ENCODE data around the gene IL1RL2. TPM values are rescaled to one million over a fixed set of nuclear protein-coding genes. Genes with fewer than 3 reads are reported as not detected.

Gene IL1RL2
- total RNA-seq, 4 donors from 2014 or later = 0.70 to 1.3 TPM; not detected in 2

DNA sequence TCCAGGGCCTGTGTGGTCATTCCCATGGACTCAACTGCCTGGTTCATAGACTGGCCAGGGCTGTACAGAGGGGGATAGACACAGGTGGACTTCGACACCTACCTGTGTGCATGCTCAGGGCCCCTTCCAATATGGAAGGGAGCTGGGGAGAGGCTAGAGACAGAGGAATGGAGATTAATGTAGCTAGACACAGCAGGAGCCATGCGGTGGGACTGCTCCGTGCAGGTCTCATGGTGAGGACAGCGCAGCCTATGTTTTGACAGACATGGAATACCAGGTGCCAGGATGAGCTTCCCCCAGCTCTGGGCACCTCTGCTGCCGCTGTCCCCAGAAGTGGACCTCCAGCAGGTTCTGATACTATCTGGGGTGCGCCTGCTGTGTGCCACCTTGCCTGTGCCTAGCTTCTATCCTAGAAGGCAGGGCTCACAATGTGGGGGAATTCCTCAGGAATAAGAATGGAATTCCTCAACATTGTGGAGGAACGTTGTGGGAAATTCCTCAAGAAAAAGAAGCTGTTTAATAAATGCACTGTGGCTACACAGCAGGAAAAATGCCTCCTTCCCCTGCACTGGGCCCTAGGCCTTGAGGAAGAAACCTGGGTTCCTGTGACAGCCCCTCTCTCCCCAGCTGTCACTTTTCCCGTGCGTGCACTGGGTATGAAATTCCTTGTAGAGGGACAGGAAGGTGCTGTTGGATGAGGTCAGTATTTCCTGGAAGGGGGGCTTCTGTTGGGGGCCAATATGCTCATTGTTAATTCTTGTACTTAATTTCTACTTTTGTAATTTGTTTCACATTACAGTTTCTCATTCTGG, 37.0 kb upstream of the IL1RL2 start:
- Histone ChIP-seq H3K27ac (no peak overlapping the region), H3K4me3 (no peak overlapping the region), H3K9me3 (no peaks in the 10 kb centered on the region), H3K36me3 (no peaks in the 10 kb centered on the region), H3K27me3 (no peaks in the 10 kb centered on the region), H3K4me1 (no peaks in the 10 kb centered on the region)
- intact Hi-C loops (cut with DNase I; ENCODE audit: low total_unique reads) = loop anchor here (10.0 kb wide), 1 partner anchor 125 kb away; no protein-coding TSS in a partner anchor
- no peak for TF ChIP-seq POLR2A (IDR thresholded peaks at IDR 0.05)
- TF ChIP-seq, protein P1, sequence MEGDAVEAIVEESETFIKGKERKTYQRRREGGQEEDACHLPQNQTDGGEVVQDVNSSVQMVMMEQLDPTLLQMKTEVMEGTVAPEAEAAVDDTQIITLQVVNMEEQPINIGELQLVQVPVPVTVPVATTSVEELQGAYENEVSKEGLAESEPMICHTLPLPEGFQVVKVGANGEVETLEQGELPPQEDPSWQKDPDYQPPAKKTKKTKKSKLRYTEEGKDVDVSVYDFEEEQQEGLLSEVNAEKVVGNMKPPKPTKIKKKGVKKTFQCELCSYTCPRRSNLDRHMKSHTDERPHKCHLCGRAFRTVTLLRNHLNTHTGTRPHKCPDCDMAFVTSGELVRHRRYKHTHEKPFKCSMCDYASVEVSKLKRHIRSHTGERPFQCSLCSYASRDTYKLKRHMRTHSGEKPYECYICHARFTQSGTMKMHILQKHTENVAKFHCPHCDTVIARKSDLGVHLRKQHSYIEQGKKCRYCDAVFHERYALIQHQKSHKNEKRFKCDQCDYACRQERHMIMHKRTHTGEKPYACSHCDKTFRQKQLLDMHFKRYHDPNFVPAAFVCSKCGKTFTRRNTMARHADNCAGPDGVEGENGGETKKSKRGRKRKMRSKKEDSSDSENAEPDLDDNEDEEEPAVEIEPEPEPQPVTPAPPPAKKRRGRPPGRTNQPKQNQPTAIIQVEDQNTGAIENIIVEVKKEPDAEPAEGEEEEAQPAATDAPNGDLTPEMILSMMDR (IDR thresholded peaks at IDR 0.05) = no peak
- DNase-seq = no peak

GRCh38 chr2:102154364-102154763, 32.5 kb upstream of the IL1RL2 start:
- Histone ChIP-seq H3K9me3 (no peaks in the 10 kb centered on the region), H3K4me3 (no peak overlapping the region), H3K27me3 (no peaks in the 10 kb centered on the region), H3K4me1 (no peaks in the 10 kb centered on the region), H3K27ac (peak overlapping the region; percentile 67 to 71), H3K36me3 (no peaks in the 10 kb centered on the region)
- intact Hi-C loops (cut with DNase I; ENCODE audit: low total_unique reads) = no loop called here
- TF ChIP-seq, protein P1 (IDR thresholded peaks at IDR 0.05) = no peak
- TF ChIP-seq POLR2A (IDR thresholded peaks at IDR 0.05) = no peak
- DNase-seq = no peak

GRCh38 chr2:102154946-102155702, 31.7 kb upstream of the IL1RL2 start:
- TF ChIP-seq, protein P1 (IDR thresholded peaks at IDR 0.05) = no peak
- TF ChIP-seq POLR2A (IDR thresholded peaks at IDR 0.05) = no peak
- intact Hi-C loops (cut with DNase I; ENCODE audit: low total_unique reads) = no loop called here
- no peaks in the 10 kb centered on the region for H3K4me1 ChIP-seq
- no peaks in the 10 kb centered on the region for H3K36me3 ChIP-seq
- no peak for DNase-seq
- H3K4me3 ChIP-seq = no peak overlapping the region
- no peaks in the 10 kb centered on the region for H3K27me3 ChIP-seq
- peak overlapping the region; percentile 67 to 71 for H3K27ac ChIP-seq
- H3K9me3 ChIP-seq = no peaks in the 10 kb centered on the region

DNA sequence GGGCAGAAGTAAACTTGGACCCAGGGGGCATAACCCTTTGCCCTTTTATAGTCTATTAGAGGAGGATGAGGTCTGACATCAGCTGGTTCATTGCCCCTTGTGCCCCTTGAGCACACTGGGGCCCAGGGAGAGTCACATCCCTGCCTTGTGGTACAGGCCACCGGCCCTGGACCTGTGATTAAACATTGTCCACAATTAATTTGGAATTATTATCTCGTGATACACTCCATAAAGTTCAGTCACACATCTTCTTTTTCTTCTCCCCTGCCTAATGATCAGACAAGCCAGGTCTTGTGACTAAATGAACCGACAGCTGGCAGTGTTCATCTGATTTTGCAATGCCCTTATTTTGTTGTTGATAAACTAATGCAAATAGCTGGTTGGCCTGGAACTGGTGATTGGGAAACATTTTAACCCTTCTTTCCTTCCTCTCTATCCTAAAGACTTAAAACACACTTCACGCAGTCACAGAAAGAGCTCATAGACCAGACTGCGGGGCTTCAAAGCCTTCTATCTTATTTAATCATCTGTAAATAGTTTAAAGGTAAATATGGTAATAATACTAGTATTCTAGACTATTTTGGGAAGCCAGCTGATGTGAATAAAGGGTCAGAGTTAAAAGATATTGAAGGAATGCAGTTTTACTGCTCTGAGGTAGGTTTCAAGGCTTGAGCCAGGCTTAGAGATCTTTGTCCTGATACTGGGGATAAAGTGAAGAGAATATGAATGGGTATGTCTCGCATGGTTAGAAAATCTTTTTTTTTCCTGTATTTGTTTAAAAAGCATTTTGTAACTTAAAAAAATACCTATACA, 30.9 kb upstream of the IL1RL2 start:
- intact Hi-C loops (cut with DNase I; ENCODE audit: low total_unique reads) = no loop called here
- no peaks in the 10 kb centered on the region for H3K9me3 ChIP-seq
- no peaks in the 10 kb centered on the region for H3K4me1 ChIP-seq
- no peak for TF ChIP-seq POLR2A (IDR thresholded peaks at IDR 0.05)
- TF ChIP-seq, protein P1 (IDR thresholded peaks at IDR 0.05) = no peak
- H3K36me3 ChIP-seq = no peaks in the 10 kb centered on the region
- H3K27me3 ChIP-seq = no peaks in the 10 kb centered on the region
- H3K27ac ChIP-seq = peak overlapping the region; percentile 67 to 71
- H3K4me3 ChIP-seq = no peak overlapping the region
- DNase-seq = peak; percentile 56 to 78
